Naive thymus-derived CD4-positive, alpha-beta T cell (primary cell): ENCODE data around the gene NMRK2. TPM values are rescaled to one million over a fixed set of nuclear protein-coding genes. Genes with fewer than 3 reads are reported as not detected.
"Not testable (repeated sequence)": the region's sequence is repeated elsewhere in the genome, so short reads cannot be mapped to it uniquely, and the experiment has no call there.

Source experiments
- ATAC-seq: fragments of 150-1000 bp; cut with Tn5 transposase; 2 replicates; pipeline ENCODE4 v1.10.0; 2021; ENCODE audit warnings: mild to moderate bottlenecking, moderate library complexity
- CTCF ChIA-PET: fragments of 350-600 bp; sonication (Branson Sonifier 250); formaldehyde crosslinking; loops from one replicate; lab custom pipeline; 2021; ENCODE audit warnings: antibody characterized with exemption; lab: Charles Lee
- POLR2A ChIA-PET: fragments of 350-600 bp; sonication (Branson Sonifier 250); formaldehyde crosslinking; loops from one replicate; lab custom pipeline; 2021; ENCODE audit warnings: antibody characterized with exemption, inconsistent platforms; lab: Charles Lee
- DNase-seq, 9 donors: peaks; one replicate each; pipeline versions ENCODE4 v3.0.0 to v3.0.0-alpha.2; 2020 to 2022; ENCODE audit warnings: mixed read lengths in 1 of 9
- H3K27ac ChIP-seq: one replicate; pipeline ENCODE4 v1.7.0; 2013; ENCODE audit warnings: mild to moderate bottlenecking, low read depth, low read length, moderate library complexity
- H3K27me3 ChIP-seq, 2 donors: one replicate each; pipeline ENCODE4 v1.7.0; 2013; ENCODE audit warnings: low read length in 2 of 2, mild to moderate bottlenecking in 2 of 2, moderate library complexity in 2 of 2; ENCODE audit not compliant: control insufficient read depth in 2 of 2, insufficient read depth in 2 of 2
- H3K36me3 ChIP-seq, 3 experiments: 1 replicate in 2 of 3; 2 replicates in 1 of 3; pipeline ENCODE4 v1.7.0; 2013; ENCODE audit warnings: low read length in 3 of 3, mild to moderate bottlenecking in 3 of 3, moderate library complexity in 1 of 3; ENCODE audit not compliant: insufficient read depth in 3 of 3, control insufficient read depth in 2 of 3
- H3K4me1 ChIP-seq, 2 donors: one replicate each; pipeline ENCODE4 v1.7.0; 2013; ENCODE audit warnings: low read length in 2 of 2, mild to moderate bottlenecking in 2 of 2, moderate library complexity in 1 of 2; ENCODE audit not compliant: control insufficient read depth in 2 of 2, insufficient read depth in 2 of 2
- H3K4me3 ChIP-seq: 2 replicates; pipeline ENCODE4 v1.7.0; 2013; ENCODE audit warnings: mild to moderate bottlenecking, low read length
- H3K9me3 ChIP-seq, 3 experiments: 1 replicate in 2 of 3; 2 replicates in 1 of 3; pipeline ENCODE4 v1.7.0; 2013; ENCODE audit warnings: low read length in 3 of 3; ENCODE audit not compliant: control insufficient read depth in 2 of 3
- H3K27ac Mint-ChIP-seq, 9 donors: one replicate each; pipeline ENCODE4 v1.8.0; 2020 to 2022; ENCODE audit warnings: mixed read lengths in 9 of 9, mild to moderate bottlenecking in 8 of 9, moderate library complexity in 5 of 9, inconsistent platforms in 2 of 9
- H3K27me3 Mint-ChIP-seq, 5 donors: one replicate each; pipeline ENCODE4 v1.8.0; 2021 to 2022; ENCODE audit warnings: mixed read lengths in 5 of 5, mild to moderate bottlenecking in 1 of 5
- H3K36me3 Mint-ChIP-seq, 5 donors: one replicate each; pipeline ENCODE4 v1.8.0; 2020 to 2022; ENCODE audit warnings: mixed read lengths in 5 of 5, mild to moderate bottlenecking in 3 of 5, inconsistent platforms in 1 of 5
- H3K4me1 Mint-ChIP-seq, 7 donors: one replicate each; pipeline ENCODE4 v1.8.0; 2020 to 2022; ENCODE audit warnings: mixed read lengths in 7 of 7, mild to moderate bottlenecking in 3 of 7, inconsistent platforms in 1 of 7
- H3K4me3 Mint-ChIP-seq, 10 donors: one replicate each; pipeline ENCODE4 v1.8.0; 2020 to 2022; ENCODE audit warnings: mild to moderate bottlenecking in 10 of 10, mixed read lengths in 10 of 10, moderate library complexity in 6 of 10, inconsistent platforms in 2 of 10
- H3K9me3 Mint-ChIP-seq, 11 donors: one replicate each; pipeline ENCODE4 v1.8.0; 2020 to 2022; ENCODE audit warnings: mixed read lengths in 11 of 11, mild to moderate bottlenecking in 4 of 11, inconsistent platforms in 1 of 11, moderate library complexity in 1 of 11
- intact Hi-C, 2 donors: fragments of 100-400 bp; cut with micrococcal nuclease; formaldehyde crosslinking; loops; one replicate each; pipeline ENCODE4 v1.15.1; 2023
- polyA plus RNA-seq, 2 donors: library from polyadenylated mRNA; unstranded; fragments of 300-500 nt; fragmentation: Illumina TruSeq; gene quantifications; one replicate each; pipeline ENCODE4 v1.2.3, GENCODE V29; 2021
- total RNA-seq, 6 experiments: library from RNA in 5 of 6; stranded (reverse) in 5 of 6; gene quantifications; 1 replicate in 5 of 6; 2 replicates in 1 of 6; pipeline ENCODE4 v1.2.3 and lab custom pipeline; 2021 to 2026

NMRK2 gene
- total and polyA plus RNA-seq, 7 experiments from 2014 or later, result not detected

DNA sequence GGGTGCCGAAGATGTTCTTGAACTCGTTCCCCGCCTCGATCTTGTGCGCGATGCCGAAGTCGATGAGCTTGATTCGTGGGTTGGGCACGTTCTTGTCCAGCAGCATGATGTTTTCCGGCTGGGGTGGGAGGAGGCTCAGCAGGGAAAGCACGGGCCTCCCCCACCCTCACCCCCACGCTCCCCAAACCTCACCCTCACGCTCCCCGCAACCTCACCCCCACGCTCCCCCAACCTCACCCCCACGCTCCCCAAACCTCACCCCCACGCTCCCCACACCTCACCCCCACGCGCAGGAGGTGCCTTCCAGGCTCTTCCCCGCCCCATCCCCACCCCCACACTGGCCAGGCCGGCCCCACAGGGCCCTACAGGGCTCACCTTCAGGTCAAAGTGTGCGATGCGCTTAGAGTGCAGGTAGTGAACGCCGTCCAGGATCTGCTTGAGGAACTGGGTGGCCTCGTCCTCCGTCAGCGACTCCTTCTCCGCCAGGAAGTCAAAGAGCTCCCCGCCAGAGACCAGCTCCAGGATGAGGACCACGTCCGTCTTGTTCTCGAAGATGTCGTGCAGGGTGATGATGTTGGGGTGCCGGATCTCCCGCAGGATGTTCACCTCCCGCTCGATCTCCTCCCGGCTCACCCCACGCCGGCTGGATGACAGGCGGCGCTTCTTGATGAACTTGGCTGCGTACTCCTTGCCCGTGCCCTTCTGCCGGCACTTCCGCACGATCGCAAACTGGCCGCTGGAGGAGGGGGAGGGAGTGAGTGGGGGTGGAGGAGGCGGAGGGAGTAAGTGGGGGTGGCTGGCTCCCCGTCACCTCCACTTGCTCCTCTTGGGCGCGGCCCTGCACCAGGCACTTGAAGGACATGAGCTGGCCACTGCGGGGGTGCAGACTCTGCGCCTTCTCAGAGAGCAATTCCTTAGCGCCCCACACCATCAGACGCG lies 31.7 kb downstream of the NMRK2 start:
- H3K36me3 Mint-ChIP-seq, result peaks cover 0 to 16% (median 4%) of the 10 kb centered on the region in 5 donors
- no peaks in the 10 kb centered on the region for H3K27me3 ChIP-seq
- H3K4me1 Mint-ChIP-seq, result peaks cover 3 to 18% (median 15%) of the 10 kb centered on the region in 7 donors
- intact Hi-C loops, result no loop called here
- H3K4me1 ChIP-seq, result peaks cover 2 to 4% of the 10 kb centered on the region in 2 donors
- DNase-seq (no peak), ATAC-seq (no peak)
- H3K27ac ChIP-seq, result no peak overlapping the region
- H3K27me3 Mint-ChIP-seq, result no peaks in the 10 kb centered on the region
- CTCF ChIA-PET, result no interaction called here
- no peak overlapping the region for H3K27ac Mint-ChIP-seq
- H3K9me3 ChIP-seq, result no peaks in the 10 kb centered on the region
- H3K4me3 ChIP-seq, result no peak overlapping the region
- POLR2A ChIA-PET, result interaction anchor here (0.6 kb wide), 1 partner anchor 626 kb away, joined by 3 read pairs; no protein-coding TSS in a partner anchor
- H3K9me3 Mint-ChIP-seq, result no peaks in the 10 kb centered on the region
- H3K4me3 Mint-ChIP-seq, result no peak overlapping the region
- peaks cover 0 to 87% (median 4%) of the 10 kb centered on the region in 3 experiments for H3K36me3 ChIP-seq

DNA sequence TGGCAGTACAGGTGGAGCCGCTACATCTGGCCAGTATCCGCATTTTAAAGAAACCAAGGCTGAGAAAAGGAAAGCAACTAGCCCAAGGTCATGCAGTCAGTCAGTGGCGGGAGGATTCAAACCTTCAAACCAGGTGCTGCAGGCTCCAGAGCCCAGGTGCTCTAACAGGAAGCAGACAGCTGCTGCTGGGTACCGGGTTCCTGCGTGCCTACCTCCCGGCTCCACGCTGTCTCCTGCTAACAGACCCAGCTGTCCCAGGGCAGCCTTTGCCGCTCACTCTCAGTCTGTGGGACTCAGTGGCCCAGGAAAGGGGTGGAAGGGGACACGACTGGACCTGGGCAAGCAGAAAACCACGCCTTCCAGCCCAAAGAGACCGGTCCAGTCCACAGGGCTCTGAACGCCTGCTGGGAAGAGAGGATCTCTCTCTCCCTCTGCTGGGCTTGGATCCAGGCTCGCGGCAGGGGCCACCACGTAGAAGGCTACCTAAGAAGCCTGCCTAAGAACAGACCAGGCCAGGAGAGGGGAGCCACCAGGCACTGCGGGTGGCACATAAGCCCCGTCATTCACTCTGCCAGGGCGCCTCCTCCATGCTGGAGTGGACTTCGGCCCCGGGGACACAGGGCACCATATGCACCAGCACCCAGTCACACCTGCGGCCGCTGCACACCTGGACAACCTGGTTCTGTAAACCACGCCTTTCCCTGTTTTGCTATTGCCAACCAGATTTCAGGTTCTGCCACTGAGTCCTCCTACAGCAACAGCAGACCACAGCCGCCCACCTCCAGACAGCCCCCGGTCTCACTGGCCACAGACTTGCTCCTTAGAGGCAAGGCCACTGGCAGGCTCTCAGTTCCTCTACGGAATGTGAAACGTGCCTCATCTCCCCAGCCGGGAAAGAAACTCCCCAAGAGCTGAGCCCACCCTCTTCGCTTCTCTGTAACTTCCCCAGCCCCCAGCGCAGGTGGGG lies 33.5 kb downstream of the NMRK2 start:
- peak overlapping the region in 1 of 10 donors; percentile 41 for H3K4me3 Mint-ChIP-seq
- H3K36me3 ChIP-seq, result peaks cover 0 to 74% (median 4%) of the 10 kb centered on the region in 3 experiments

GRCh38 chr19:3967983-3968382 lies 35.1 kb downstream of the NMRK2 start:
- POLR2A ChIA-PET, H3K4me3 ChIP-seq, intact Hi-C loops, H3K9me3 ChIP-seq, DNase-seq, H3K27me3 ChIP-seq, H3K9me3 Mint-ChIP-seq, H3K27ac Mint-ChIP-seq, H3K27ac ChIP-seq, H3K27me3 Mint-ChIP-seq, ATAC-seq: not testable (repeated sequence)
- peak overlapping the region in 1 of 10 donors; percentile 59 for H3K4me3 Mint-ChIP-seq
- peaks cover 0 to 60% (median 0%) of the 10 kb centered on the region in 3 experiments for H3K36me3 ChIP-seq
- peaks cover 0 to 12% (median 4%) of the 10 kb centered on the region in 5 donors for H3K36me3 Mint-ChIP-seq
- peaks cover 13 to 16% of the 10 kb centered on the region in 2 donors for H3K4me1 ChIP-seq
- CTCF ChIA-PET, result interaction anchor here (1.1 kb wide), 1 partner anchor 22 kb away, joined by 4 read pairs; no protein-coding TSS in a partner anchor
- H3K4me1 Mint-ChIP-seq, result peaks cover 13 to 34% (median 29%) of the 10 kb centered on the region in 7 donors

More for the DNA sequence above, 33.5 kb downstream of the NMRK2 start:
- Mint-ChIP-seq H3K4me1 (peaks cover 13 to 32% (median 27%) of the 10 kb centered on the region in 7 donors), H3K27ac (peak overlapping the region in 1 of 9 donors; percentile 62), H3K9me3 (no peaks in the 10 kb centered on the region), H3K27me3 (no peaks in the 10 kb centered on the region), H3K36me3 (peaks cover 0 to 20% (median 5%) of the 10 kb centered on the region in 5 donors)
- POLR2A ChIA-PET, result no interaction called here
- Histone ChIP-seq H3K4me3 (no peak overlapping the region), H3K27ac (no peak overlapping the region), H3K9me3 (no peaks in the 10 kb centered on the region), H3K4me1 (peaks cover 13 to 14% of the 10 kb centered on the region in 2 donors), H3K27me3 (no peaks in the 10 kb centered on the region)
- DNase-seq, result no peak
- ATAC-seq, result no peak
- CTCF ChIA-PET, result no interaction called here
- intact Hi-C loops, result no loop called here

- ChIA-PET POLR2A (interaction anchor here (1.4 kb wide), 1 partner anchor 16 kb away, joined by 9 read pairs; the partner anchor contains the start of gene EEF2), CTCF (interaction anchor here (1.1 to 1.2 kb wide), 2 partner anchors 19 to 22 kb away, joined by 4 read pairs; no protein-coding TSS in a partner anchor)
- H3K36me3 ChIP-seq, result peaks cover 0 to 52% (median 0%) of the 10 kb centered on the region in 3 experiments
- Mint-ChIP-seq H3K36me3 (peaks cover 0 to 8% (median 4%) of the 10 kb centered on the region in 5 donors), H3K27ac (peak overlapping the region in 4 of 9 donors; percentile 28 to 83 (median 53)), H3K4me3 (peak overlapping the region in 9 of 10 donors; percentile 41 to 92 (median 89)), H3K4me1 (peaks cover 13 to 34% (median 29%) of the 10 kb centered on the region in 7 donors), H3K9me3 (no peaks in the 10 kb centered on the region), H3K27me3 (no peaks in the 10 kb centered on the region)
- peaks cover 13 to 16% of the 10 kb centered on the region in 2 donors for H3K4me1 ChIP-seq
- H3K27ac ChIP-seq, result no peak overlapping the region
- H3K27me3 ChIP-seq, result no peaks in the 10 kb centered on the region
- intact Hi-C loops, result no loop called here
- no peak for DNase-seq
- no peak for ATAC-seq
- no peak overlapping the region for H3K4me3 ChIP-seq
- no peaks in the 10 kb centered on the region for H3K9me3 ChIP-seq
Observed at GRCh38 chr19:3968556-3969434, 35.9 kb downstream of the NMRK2 start.

DNA sequence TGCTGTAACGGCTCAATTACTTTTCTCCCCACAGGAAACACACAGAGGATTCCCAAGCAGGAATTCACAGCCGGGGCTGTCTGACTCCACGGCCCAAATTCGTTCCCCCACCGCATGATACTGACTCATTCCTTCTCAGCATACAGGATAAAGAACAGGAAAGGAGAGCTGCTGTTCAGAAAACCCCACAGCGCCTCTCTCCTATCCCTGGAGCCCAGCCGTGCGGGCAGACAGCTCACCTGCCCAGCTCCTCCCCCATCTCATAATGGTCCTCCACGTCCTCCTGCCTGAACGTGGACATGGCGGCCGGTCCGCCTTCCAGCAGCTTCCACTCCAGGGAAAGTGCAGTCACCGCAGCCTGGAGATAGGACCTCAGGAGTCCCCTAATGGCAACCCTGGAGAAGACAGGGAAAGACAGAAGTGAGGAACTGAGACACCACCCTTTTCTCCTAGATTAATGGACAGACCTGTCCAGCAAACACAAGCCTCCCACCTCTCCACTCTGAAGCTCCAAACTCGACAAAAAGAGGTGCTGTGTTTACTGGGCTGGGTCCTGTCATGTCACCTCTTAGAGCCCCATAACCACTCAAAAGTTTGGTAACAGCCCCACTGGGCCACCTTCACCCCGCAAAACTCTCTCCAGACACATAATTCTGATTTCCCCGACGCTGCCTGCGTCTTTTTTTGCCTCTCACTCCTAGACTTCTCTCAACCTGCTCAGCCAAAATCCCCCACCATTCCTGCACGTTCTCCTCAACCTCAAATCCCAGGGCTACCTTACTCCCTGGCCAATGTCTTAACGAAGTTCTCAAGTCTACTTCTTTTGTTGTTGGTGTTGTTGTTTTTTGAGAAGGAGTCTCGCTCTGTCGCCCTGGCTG lies 36.8 kb downstream of the NMRK2 start:
- Histone ChIP-seq H3K4me3 (peak overlapping the region; percentile 90), H3K27me3 (no peaks in the 10 kb centered on the region), H3K36me3 (peaks cover 0 to 44% (median 0%) of the 10 kb centered on the region in 3 experiments), H3K4me1 (peaks cover 13 to 16% of the 10 kb centered on the region in 2 donors), H3K27ac (peak overlapping the region; percentile 90), H3K9me3 (no peaks in the 10 kb centered on the region)
- Mint-ChIP-seq H3K27me3 (no peaks in the 10 kb centered on the region), H3K4me1 (peaks cover 13 to 34% (median 29%) of the 10 kb centered on the region in 7 donors), H3K36me3 (peaks cover 0 to 8% (median 4%) of the 10 kb centered on the region in 5 donors), H3K27ac (peak overlapping the region; percentile 38 to 89 (median 83)), H3K4me3 (peak overlapping the region; percentile 64 to 98 (median 90)), H3K9me3 (no peaks in the 10 kb centered on the region)
- ATAC-seq (no peak), DNase-seq (no peak)
- intact Hi-C loops, result no loop called here
- POLR2A ChIA-PET, result interaction anchor here (1.4 kb wide), 1 partner anchor 15 kb away, joined by 9 read pairs; the partner anchor contains the start of gene EEF2
- CTCF ChIA-PET, result interaction anchor here (1.2 kb wide), 1 partner anchor 18 kb away, joined by 4 read pairs; no protein-coding TSS in a partner anchor
